K562 (cell line): ENCODE data around the gene DYSF. TPM values are rescaled to one million over a fixed set of nuclear protein-coding genes. Genes with fewer than 3 reads are reported as not detected.

Experiments used
- ATAC-seq: fragments of 200-7000 bp; cut with Tn5 transposase; 3 replicates; pipeline ENCODE4 v1.9.1; 2020; ENCODE audit warnings: moderate library complexity
- BruUV-seq: library from RNA; stranded (reverse); fragments of 400-500 nt; replicated peaks from 2 replicates; lab custom pipeline; 2021; lab: Mats Ljungman, UMichigan
- CTCF ChIA-PET: fragments of 300-600 bp; formaldehyde crosslinking; extraction: SDS; loops from one replicate; lab custom pipeline; 2021; ENCODE audit warnings: low intra/inter-chr PET ratio; lab: Yijun Ruan, JAX
- POLR2A ChIA-PET: fragments of 300-600, 350-650 bp; sonication (Branson Sonifier 250); formaldehyde crosslinking; extraction: SDS; loops from one replicate; lab custom pipeline; 2021; ENCODE audit warnings: antibody characterized with exemption, inconsistent platforms; lab: Yijun Ruan, JAX
- DNase-seq, 4 experiments: peaks; one replicate each; pipeline versions ENCODE4 v3.0.0 to v3.0.0-alpha.2; 2011 to 2018; ENCODE audit warnings: low spot score in 3 of 4, mixed read lengths in 3 of 4; ENCODE audit errors: extremely low read depth in 1 of 4
- FAIRE-seq: peaks from 2 replicates; lab custom pipeline; 2011; peaks lifted over from hg19 to GRCh38; lab: Jason Lieb, UNC
- H2AFZ ChIP-seq: 2 replicates; pipeline ENCODE4 v1.6.0; 2011; ENCODE audit warnings: low read depth, low read length, control low read depth, inconsistent platforms
- H3K27ac ChIP-seq: fragments of 200-600 bp; 3 replicates; pipeline ENCODE4 v1.8.0; 2011; ENCODE audit warnings: low read depth, mild to moderate bottlenecking, control low read depth, inconsistent platforms, low read length, moderate library complexity, mixed read lengths; ENCODE audit errors: extremely low read depth
- H3K27me3 ChIP-seq, 2 experiments: fragments of 300-600 bp in 1 of 2; 2 replicates in 1 of 2; 3 replicates in 1 of 2; pipeline versions ENCODE4 v1.6.0 to v1.8.0; 2011; ENCODE audit warnings: inconsistent platforms in 2 of 2, low read length in 2 of 2, mild to moderate bottlenecking in 1 of 2, mixed read lengths in 1 of 2, moderate library complexity in 1 of 2; ENCODE audit not compliant: control insufficient read depth in 2 of 2, insufficient read depth in 2 of 2
- H3K36me3 ChIP-seq: fragments of 300-600 bp; 3 replicates; pipeline ENCODE4 v1.8.0; 2011; ENCODE audit warnings: mild to moderate bottlenecking, low read length, inconsistent platforms; ENCODE audit not compliant: control insufficient read depth, insufficient read depth
- H3K4me1 ChIP-seq, 2 experiments: fragments of 200-600 bp in 1 of 2; replicated peaks in 1 of 2; 2 replicates in 1 of 2; 3 replicates in 1 of 2; pipeline versions ENCODE4 v1.5.1 to v1.8.0; 2011; ENCODE audit warnings: inconsistent platforms in 2 of 2, low read length in 2 of 2, mild to moderate bottlenecking in 1 of 2, mixed read lengths in 1 of 2, moderate library complexity in 1 of 2; ENCODE audit not compliant: control insufficient read depth in 2 of 2, insufficient read depth in 2 of 2
- H3K4me2 ChIP-seq: 2 replicates; pipeline ENCODE4 v1.6.1; 2011; ENCODE audit warnings: low read length, control low read depth, inconsistent platforms, mixed read lengths; ENCODE audit not compliant: insufficient read depth
- H3K4me3 ChIP-seq: fragments of 200-600 bp; sonication (generic), shearing (Covaris generic); 2 replicates; pipeline ENCODE4 v1.5.1; 2016; ENCODE audit warnings: control low read depth, inconsistent platforms
- H3K79me2 ChIP-seq: fragments of 200-600 bp; 3 replicates; pipeline ENCODE4 v1.8.0; 2011; ENCODE audit warnings: low read length, inconsistent platforms; ENCODE audit not compliant: control insufficient read depth, insufficient read depth
- H3K9ac ChIP-seq, 2 experiments: 2 replicates each; pipeline versions ENCODE4 v1.6.0 to v1.6.1; 2011; ENCODE audit warnings: low read depth in 2 of 2, low read length in 2 of 2, control low read depth in 1 of 2, inconsistent platforms in 1 of 2, mild to moderate bottlenecking in 1 of 2, mixed read lengths in 1 of 2; ENCODE audit not compliant: insufficient read depth in 1 of 2
- H3K9me1 ChIP-seq: one replicate; pipeline ENCODE4 v1.6.0; 2011; ENCODE audit warnings: inconsistent platforms, mild to moderate bottlenecking, low read length, moderate library complexity; ENCODE audit not compliant: control insufficient read depth, insufficient read depth
- H3K9me3 ChIP-seq: replicated peaks from 2 replicates; pipeline ENCODE4 v1.5.1; 2011; ENCODE audit warnings: low read depth, low read length, inconsistent platforms; ENCODE audit not compliant: control insufficient read depth, insufficient read depth
- H4K20me1 ChIP-seq: replicated peaks from 2 replicates; pipeline ENCODE4 v1.6.1; 2011; ENCODE audit warnings: low read length, inconsistent platforms, mixed read lengths; ENCODE audit not compliant: control insufficient read depth, insufficient read depth
- ARID2 ChIP-seq: fragments of 450-650 bp; IDR thresholded peaks from 2 replicates; pipeline ENCODE4 v1.6.1; 2017; ENCODE audit warnings: antibody characterized with exemption, mild to moderate bottlenecking
- FOSL1 ChIP-seq: fragments of 200-800 bp; sonication (Bioruptor generic); conservative IDR thresholded peaks from 2 replicates; pipeline ENCODE4 v1.6.1; 2016; ENCODE audit warnings: missing genetic modification characterization, missing compliant biosample characterization
- RBM39 ChIP-seq: fragments of 200-400 bp; formaldehyde crosslinking; optimal IDR thresholded peaks from 2 replicates; pipeline ENCODE3; 2018; ENCODE audit warnings: low read depth, low read length
- SETDB1 ChIP-seq: IDR thresholded peaks from one replicate; pipeline ENCODE4 v1.6.1; 2012; ENCODE audit warnings: low read length, control low read depth, inconsistent platforms
- SLC30A9 ChIP-seq: fragments of 250-450 bp; sonication (Bioruptor Pico); IDR thresholded peaks from 2 replicates; pipeline ENCODE4 v1.8.0; 2022; ENCODE audit warnings: mild to moderate bottlenecking, moderate library complexity
- ZNF511 ChIP-seq: sonication (generic); formaldehyde crosslinking; IDR thresholded peaks from 2 replicates; pipeline ENCODE4 v1.8.0; 2022; ENCODE audit warnings: mild to moderate bottlenecking, missing genetic modification reagents
- WGBS: fragments of 100-300 bp; shearing (Covaris generic); methylation state at CpG from one replicate; pipeline ENCODE4 v1.1.6; 2016; ENCODE audit warnings: low coverage, mixed read lengths; ENCODE audit not compliant: insufficient coverage; ENCODE audit errors: missing lambda C conversion rate; 5-methylcytosine and 5-hydroxymethylcytosine counted together
- in situ Hi-C: fragments of 300-500 bp; cut with MboI; formaldehyde crosslinking; loops from 4 replicates; pipeline ENCODE4 v1.15.0; 2018; ENCODE audit warnings: inconsistent platforms, mixed read lengths
- intact Hi-C: fragments of 100-400 bp; cut with micrococcal nuclease; formaldehyde crosslinking; loops from 2 replicates; pipeline ENCODE4 v1.14.2; 2022
- polyA plus RNA-seq, 8 experiments: library from polyadenylated mRNA; depleted of rRNA in 4 of 8; stranded (reverse) in 5 of 8; unstranded in 3 of 8; fragments of >200 nt; fragmentation: Nextera tagmentation in 2 of 8; fragmentation: Illumina TruSeq in 1 of 8; extraction: Ambion mirVana in 2 of 8; extraction: Trizol in 1 of 8; gene quantifications; 2 replicates each; pipeline versions ENCODE4 v1.2.1 to v1.2.3, GENCODE V29; 2011 to 2014; ENCODE audit warnings: inconsistent platforms in 1 of 8, missing spikeins in 1 of 8
- total RNA-seq, 7 experiments: library from RNA; depleted of rRNA in 6 of 7; stranded (reverse); fragments of >200 nt in 6 of 7; fragmentation: Illumina TruSeq in 2 of 7; extraction: Trizol in 2 of 7; gene quantifications; 2 replicates each; pipeline versions ENCODE4 v1.2.1 to v1.2.3, GENCODE V29; 2011 to 2021; ENCODE audit warnings: low replicate concordance in 1 of 7
- TF ChIP-seq, protein P1 (sequence below): sonication (generic); formaldehyde crosslinking; IDR thresholded peaks from 2 replicates; pipeline ENCODE4 v1.8.0; 2022; ENCODE audit warnings: missing genetic modification reagents, mild to moderate bottlenecking, borderline replicate concordance

Gene DYSF
- total and polyA plus RNA-seq, 9 of the 15 experiments (the other 6 are each of a cell fraction or from before 2014, with no cell fraction given): 0.01 to 0.80 (median 0.29) TPM

GRCh38 chr2:71735676-71736075, 282.3 kb downstream of the DYSF start:
- in situ Hi-C loops: no loop called here

More at GRCh38 chr2:71735676-71736075, 282.3 kb downstream of the DYSF start:
- no peak overlapping the region for H3K4me3 ChIP-seq
- H3K9me3 ChIP-seq: peaks cover under 1% of the 10 kb centered on the region; the same call in 1 of the 2 replicates
- intact Hi-C loops: no loop called here
- DNase-seq (no peak), FAIRE-seq (no peak), ATAC-seq (no peak)
- H3K79me2 ChIP-seq: no peaks in the 10 kb centered on the region
- H3K27me3 ChIP-seq: peaks cover 2 to 24% of the 10 kb centered on the region in 2 experiments; a peak in 3 of 5 replicates
- H3K9me1 ChIP-seq: no peaks in the 10 kb centered on the region
- no peak overlapping the region for H3K27ac ChIP-seq
- no peaks in the 10 kb centered on the region for H3K36me3 ChIP-seq
- H4K20me1 ChIP-seq: no peaks in the 10 kb centered on the region
- no peaks in the 10 kb centered on the region for H3K4me1 ChIP-seq
- H3K9ac ChIP-seq: no peak overlapping the region
- 48% methylated on average over 1 of the region's 1 CpG for WGBS
- TF ChIP-seq, protein P1, sequence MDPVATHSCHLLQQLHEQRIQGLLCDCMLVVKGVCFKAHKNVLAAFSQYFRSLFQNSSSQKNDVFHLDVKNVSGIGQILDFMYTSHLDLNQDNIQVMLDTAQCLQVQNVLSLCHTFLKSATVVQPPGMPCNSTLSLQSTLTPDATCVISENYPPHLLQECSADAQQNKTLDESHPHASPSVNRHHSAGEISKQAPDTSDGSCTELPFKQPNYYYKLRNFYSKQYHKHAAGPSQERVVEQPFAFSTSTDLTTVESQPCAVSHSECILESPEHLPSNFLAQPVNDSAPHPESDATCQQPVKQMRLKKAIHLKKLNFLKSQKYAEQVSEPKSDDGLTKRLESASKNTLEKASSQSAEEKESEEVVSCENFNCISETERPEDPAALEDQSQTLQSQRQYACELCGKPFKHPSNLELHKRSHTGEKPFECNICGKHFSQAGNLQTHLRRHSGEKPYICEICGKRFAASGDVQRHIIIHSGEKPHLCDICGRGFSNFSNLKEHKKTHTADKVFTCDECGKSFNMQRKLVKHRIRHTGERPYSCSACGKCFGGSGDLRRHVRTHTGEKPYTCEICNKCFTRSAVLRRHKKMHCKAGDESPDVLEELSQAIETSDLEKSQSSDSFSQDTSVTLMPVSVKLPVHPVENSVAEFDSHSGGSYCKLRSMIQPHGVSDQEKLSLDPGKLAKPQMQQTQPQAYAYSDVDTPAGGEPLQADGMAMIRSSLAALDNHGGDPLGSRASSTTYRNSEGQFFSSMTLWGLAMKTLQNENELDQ: no peak
- TF ChIP-seq ZNF511 (CRISPR knock-in tag) (no peak), FOSL1 (tag) (no peak), SETDB1 (no peak), RBM39 (no peak), ARID2 (no peak), SLC30A9 (no peak)
- ChIA-PET POLR2A (no interaction called here), CTCF (no interaction called here)
- no peak overlapping the region for H3K4me2 ChIP-seq
- BruUV-seq: no TSS peak
- H2AFZ ChIP-seq: peak overlapping the region; percentile 76; the same call in 1 of the 2 replicates

Other genes with a start within 250 kb of the DYSF start
- gene PAIP2B, start 226.5 kb upstream of the DYSF start, total RNA-seq (2014; rRNA removed): 0.32 and 0.33 TPM in 2 replicates
- gene PAIP2B, start 226.5 kb upstream of the DYSF start, total RNA-seq (2014; rRNA removed; fragmentation: Illumina TruSeq; extraction: Trizol): 0.25 and 0.35 TPM in 2 replicates
- gene PAIP2B, start 226.5 kb upstream of the DYSF start, total RNA-seq (2015; rRNA removed; fragmentation: Illumina TruSeq; extraction: Trizol): 0.11 and 0.18 TPM in 2 replicates
- gene PAIP2B, start 226.5 kb upstream of the DYSF start, total RNA-seq (2021): 0.29 and 0.38 TPM in 2 replicates
- 0.03 and 0.22 TPM in 2 replicates for gene PAIP2B, start 226.5 kb upstream of the DYSF start, polyA plus RNA-seq (2011; rRNA removed)
- 0.30 and 0.31 TPM in 2 replicates for gene PAIP2B, start 226.5 kb upstream of the DYSF start, polyA plus RNA-seq (2014; fragmentation: Illumina TruSeq; extraction: Trizol)
- under 1 TPM; 0.18 to 0.27 TPM for gene PAIP2B, start 226.5 kb upstream of the DYSF start, polyA plus RNA-seq (2014; fragmentation: Nextera tagmentation; extraction: Ambion mirVana)
- 0.20 and 0.24 TPM in 2 replicates for gene PAIP2B, start 226.5 kb upstream of the DYSF start, polyA plus RNA-seq (2014; rRNA removed)
- gene ZNF638, start 121.8 kb upstream of the DYSF start, total RNA-seq (2014; rRNA removed): 87.9 and 98.8 TPM in 2 replicates
- gene ZNF638, start 121.8 kb upstream of the DYSF start, total RNA-seq (2014; rRNA removed; fragmentation: Illumina TruSeq; extraction: Trizol): 155 and 159 TPM in 2 replicates
- 151 and 165 TPM in 2 replicates for gene ZNF638, start 121.8 kb upstream of the DYSF start, total RNA-seq (2015; rRNA removed; fragmentation: Illumina TruSeq; extraction: Trizol)
- 73.8 and 79.5 TPM in 2 replicates for gene ZNF638, start 121.8 kb upstream of the DYSF start, total RNA-seq (2021)
- 67.2 and 110 TPM in 2 replicates for gene ZNF638, start 121.8 kb upstream of the DYSF start, polyA plus RNA-seq (2011; rRNA removed)
- gene ZNF638, start 121.8 kb upstream of the DYSF start, polyA plus RNA-seq (2014; fragmentation: Illumina TruSeq; extraction: Trizol): 71.8 and 113 TPM in 2 replicates
- gene ZNF638, start 121.8 kb upstream of the DYSF start, polyA plus RNA-seq (2014; fragmentation: Nextera tagmentation; extraction: Ambion mirVana): 10 to 100 TPM; 53.3 to 57.6 TPM
- 79.3 and 82.5 TPM in 2 replicates for gene ZNF638, start 121.8 kb upstream of the DYSF start, polyA plus RNA-seq (2014; rRNA removed)